GM08714 (cell line): Measurements from ENCODE around the gene SDC1.

ENCODE experiments used
- H3K4me3 ChIP-seq: fragments of 200-500 bp; sonication (Bioruptor generic); 2 replicates; pipeline ENCODE4 v1.5.1; 2014; ENCODE audit warnings: mild to moderate bottlenecking, low read length, inconsistent platforms
- ZNF274 ChIP-seq: IDR thresholded peaks from 2 replicates; pipeline ENCODE4 v1.6.1; 2012; ENCODE audit warnings: mild to moderate bottlenecking, low read depth, low read length

SDC1 gene

DNA sequence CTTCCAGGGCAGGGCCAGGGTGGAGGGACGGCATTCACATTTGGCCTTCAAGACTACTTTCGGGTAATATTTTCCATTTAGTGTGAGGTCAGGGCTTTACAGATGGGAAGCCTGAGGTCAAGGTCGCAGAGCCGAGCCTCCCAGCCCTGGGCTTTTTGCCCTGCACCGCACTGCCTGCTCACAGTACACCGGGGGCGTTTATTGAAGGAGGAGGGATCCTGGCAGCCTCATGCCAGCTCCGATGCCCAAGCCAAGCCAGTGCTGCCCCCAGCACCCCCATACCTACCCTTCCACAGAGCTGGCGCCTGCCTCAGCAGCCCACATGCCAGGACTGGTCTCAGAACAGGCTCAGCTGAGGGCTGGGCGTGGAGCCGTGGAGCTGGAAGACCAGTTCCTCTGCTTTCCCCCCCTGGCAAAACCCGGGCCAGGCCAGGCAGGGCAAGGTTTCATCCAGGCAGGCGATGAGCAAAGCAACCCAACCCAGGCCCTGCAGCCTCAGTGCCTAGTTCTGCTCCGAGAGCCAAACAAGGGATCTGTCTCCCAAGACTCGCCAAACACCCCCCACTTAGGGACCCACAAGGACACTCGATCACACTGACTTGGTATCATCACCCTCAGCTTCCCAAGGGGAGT, 11.9 kb downstream of the SDC1 start:
- TF ChIP-seq ZNF274, result no peak
- H3K4me3 ChIP-seq, result no peak overlapping the region

DNA sequence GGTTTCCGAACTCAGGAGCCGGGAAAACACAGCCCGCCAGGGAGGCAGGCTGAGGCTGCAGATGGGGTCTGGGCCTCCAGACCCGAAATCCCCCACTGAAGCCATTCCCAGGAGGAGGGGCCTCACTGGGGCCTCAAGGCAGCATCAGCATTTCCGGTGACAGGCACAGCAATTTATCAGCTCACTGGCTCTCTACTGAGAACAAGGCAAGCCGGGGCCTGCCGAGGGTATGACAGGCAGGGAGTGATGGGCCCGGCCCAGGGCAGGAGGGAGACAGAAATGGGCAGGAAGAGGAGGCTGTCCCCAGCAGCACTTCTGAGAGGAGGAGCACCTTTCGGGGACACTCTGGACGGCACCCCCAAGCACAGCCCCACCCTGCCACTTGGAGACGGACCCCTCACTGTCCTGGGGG, 12.5 kb downstream of the SDC1 start:
- no peak overlapping the region for H3K4me3 ChIP-seq
- TF ChIP-seq ZNF274, result no peak

GRCh38 chr2:20211860-20212458, 13.0 kb downstream of the SDC1 start:
- no peak overlapping the region for H3K4me3 ChIP-seq
- no peak for TF ChIP-seq ZNF274

GRCh38 chr2:20211420-20211819, 13.5 kb downstream of the SDC1 start:
- no peak for TF ChIP-seq ZNF274
- H3K4me3 ChIP-seq, result no peak overlapping the region

- no peak overlapping the region for H3K4me3 ChIP-seq
- TF ChIP-seq ZNF274, result no peak
Measured at GRCh38 chr2:20210462-20210861, 14.5 kb downstream of the SDC1 start.

DNA sequence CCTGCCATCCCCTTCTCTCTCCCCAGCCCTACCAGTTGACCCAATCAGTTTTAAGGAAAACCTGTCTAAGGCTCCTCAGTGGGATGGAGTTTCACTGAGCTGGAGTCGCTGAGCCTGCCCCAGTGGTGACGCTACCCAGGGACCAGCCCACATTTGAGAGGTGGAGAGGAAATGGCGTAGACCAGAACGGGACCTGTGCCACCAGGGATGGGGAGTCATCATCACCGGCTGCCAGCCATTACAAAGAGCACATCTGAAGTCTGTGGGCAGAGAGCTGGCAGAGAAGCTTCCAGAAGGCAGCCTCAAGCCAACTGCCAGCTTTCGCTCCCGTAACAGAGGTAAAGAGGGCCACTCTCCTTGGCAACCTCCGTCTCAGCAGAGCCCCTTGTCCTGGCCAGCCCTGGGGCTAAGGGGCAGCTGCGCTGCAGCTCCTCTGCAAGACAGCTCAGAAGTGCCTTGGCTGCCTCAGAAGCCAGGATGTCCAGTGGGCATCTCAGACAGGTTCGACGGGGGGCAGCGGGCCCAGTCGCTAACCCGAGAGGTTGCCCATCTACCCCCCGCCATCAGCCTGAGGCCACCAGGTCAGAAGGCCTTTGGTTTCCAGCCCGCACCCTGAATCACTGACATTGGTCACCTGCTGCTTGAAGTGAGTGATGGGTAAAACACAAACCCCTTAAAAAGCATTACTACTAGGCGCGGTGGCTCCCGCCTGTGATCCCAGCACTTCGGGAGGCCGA, 15.4 kb downstream of the SDC1 start:
- TF ChIP-seq ZNF274, result no peak
- no peak overlapping the region for H3K4me3 ChIP-seq

DNA sequence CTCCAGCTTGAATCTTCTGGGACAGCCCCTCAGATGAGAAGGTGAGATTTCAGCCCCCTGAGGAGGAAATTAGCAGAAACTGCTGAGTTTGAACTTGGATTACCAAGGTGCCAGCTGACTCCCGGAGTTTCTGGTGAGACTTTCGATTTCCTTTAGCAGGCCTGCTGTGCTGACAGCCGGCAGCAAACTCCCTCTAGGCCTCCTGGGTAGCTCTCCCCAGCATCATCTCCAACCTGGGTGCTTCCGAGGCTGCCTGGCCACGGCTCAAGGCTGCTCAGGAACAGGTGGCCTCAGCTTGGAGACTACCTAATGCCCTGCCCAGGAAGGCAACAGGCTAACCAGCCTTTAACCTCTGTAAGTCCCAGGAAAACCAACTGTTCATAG, 16.5 kb downstream of the SDC1 start:
- TF ChIP-seq ZNF274, result no peak
- no peak overlapping the region for H3K4me3 ChIP-seq

- TF ChIP-seq ZNF274, result no peak
- no peak overlapping the region for H3K4me3 ChIP-seq
Measured at GRCh38 chr2:20207051-20207450, 17.9 kb downstream of the SDC1 start.

- H3K4me3 ChIP-seq, result no peak overlapping the region
- TF ChIP-seq ZNF274, result no peak
Measured at GRCh38 chr2:20205915-20206524, 18.9 kb downstream of the SDC1 start.

DNA sequence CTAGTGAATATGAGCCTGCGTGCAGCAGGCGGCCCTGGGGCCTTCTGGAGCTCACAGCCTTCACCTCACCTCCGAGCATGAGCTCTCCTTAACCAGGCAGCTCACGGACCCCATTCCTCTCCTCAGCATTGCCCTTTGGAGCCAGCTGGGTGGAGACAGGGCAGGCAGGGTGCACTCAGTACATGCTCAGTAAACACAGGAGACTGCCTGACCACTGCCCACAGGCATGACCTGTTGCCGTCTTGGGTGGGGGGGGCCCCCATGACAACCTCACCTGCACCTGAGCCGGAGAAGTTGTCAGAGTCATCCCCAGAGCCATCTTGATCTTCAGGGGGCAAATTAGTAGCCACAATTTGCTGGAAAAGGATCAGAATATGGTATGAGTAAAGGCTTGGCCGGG, 19.9 kb downstream of the SDC1 start:
- TF ChIP-seq ZNF274, result no peak

GRCh38 chr2:20203521-20204225, 21.3 kb downstream of the SDC1 start:
- no peak for TF ChIP-seq ZNF274
- no peak overlapping the region for H3K4me3 ChIP-seq

More for the DNA sequence above, 19.9 kb downstream of the SDC1 start:
- no peak overlapping the region for H3K4me3 ChIP-seq

GRCh38 chr2:20203072-20203471, 21.9 kb downstream of the SDC1 start:
- no peak for TF ChIP-seq ZNF274
- H3K4me3 ChIP-seq, result no peak overlapping the region

DNA sequence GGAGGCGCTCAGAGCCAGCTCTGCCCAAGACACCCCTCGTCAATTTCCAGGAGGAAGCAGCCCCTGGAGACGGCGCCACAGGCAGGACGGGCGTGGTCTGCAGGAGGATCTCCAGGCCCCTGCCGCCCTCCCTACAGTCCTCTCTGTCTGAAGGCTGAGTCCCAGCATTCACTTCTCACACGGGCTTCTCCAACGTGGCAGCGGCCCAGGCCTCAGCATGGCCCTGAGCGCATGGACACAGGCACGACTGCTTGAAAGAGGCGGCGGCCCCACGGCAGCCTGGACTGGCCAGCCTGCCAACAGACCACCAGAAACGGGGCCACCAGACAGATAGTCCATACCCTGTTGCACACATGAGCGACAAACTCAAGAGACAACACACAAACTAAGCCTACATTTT, 23.3 kb downstream of the SDC1 start:
- no peak overlapping the region for H3K4me3 ChIP-seq
- no peak for TF ChIP-seq ZNF274
